Activated T-cell treated with anti-CD3 and anti-CD28 coated beads for 1 hour (primary cell): ENCODE results near the gene TENT5A.

Source experiments
- DNase-seq: peaks from one replicate; pipeline ENCODE4 v3.0.0-alpha.2; 2020; ENCODE audit warnings: low read depth

The TENT5A gene

DNA sequence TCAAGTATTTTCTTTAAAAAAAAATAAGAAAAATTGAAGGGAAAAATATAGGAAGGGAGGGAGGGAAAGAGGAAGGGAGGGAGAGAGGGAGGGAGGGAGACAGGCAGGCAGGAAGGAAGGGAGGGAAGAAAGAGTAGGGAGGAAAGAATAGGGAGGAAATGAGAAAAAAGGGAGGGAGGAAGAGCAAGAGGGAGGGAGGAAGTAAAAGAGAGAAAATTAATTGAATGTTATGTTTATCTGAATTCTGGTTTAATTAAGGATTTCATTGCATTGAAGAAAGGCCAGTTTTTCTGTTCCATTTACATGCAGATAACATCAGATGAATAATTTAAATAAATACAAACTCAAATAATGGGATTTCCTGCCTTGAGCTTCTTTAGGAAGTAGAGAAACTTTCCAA lies 47.8 kb downstream of the TENT5A start:
- DNase-seq, result no peak

DNA sequence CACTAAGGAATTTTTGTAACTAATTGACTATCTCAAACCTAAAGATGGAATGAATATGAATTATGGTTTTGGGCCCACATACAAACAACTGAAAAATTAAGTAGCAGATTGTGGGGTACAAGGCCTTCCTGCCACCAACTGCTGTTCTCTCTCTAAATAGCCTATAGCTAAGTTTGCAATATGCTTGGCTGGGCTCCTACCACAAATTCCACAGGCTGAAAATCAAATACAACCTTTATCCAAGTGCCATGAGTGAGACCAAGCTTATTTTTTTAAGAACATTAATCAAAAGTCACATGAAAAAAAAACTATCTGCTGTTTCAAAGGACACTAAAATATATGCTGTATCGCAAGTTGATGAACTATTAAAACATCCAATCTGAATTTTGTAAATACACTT lies 52.1 kb downstream of the TENT5A start:
- DNase-seq, result no peak

DNA sequence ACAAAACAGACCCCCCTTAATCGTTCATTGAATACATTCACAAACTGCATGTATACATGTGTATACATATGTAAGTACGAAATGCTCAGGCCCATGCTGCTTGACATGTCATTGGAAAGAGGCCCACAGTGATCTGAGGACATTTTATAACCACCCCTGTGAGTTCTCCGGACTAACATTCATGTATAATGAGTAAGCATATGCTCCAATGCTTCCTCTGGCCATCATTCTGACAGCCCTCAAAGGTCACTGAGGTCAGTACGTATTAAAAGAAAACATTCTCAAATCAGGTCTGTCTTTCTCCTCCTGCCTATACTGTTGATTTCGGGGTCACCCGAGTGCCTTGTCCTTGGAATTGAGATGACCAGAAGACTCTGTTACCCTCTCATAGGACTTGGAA lies 54.9 kb downstream of the TENT5A start:
- no peak for DNase-seq

DNA sequence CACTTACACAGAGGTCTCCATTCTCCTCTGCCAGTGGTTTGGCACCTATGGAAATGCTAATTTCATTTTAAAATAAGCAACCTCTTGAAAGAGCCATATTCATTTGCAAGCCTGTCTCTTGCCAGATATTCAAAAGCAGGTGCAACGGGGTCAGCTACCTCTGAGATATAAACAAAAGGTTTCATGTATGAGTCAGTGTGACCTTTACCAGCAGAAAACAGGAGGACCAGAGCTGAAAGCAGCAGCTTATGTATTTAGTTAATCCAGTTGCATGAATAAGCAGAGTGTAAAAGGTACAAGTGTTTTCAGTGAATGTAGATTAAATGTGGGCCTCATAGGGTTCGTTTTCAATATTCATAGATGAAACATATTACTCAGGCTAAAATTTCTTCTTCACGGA lies 56.0 kb downstream of the TENT5A start:
- DNase-seq, result no peak
